CD4-positive, alpha-beta T cell treated with Interleukin-21 for 1 hour (primary cell): ENCODE measurements around the gene PC.

Source experiments
- DNase-seq: peaks from one replicate; pipeline ENCODE4 v3.0.0-alpha.2; 2020

Gene PC

DNA sequence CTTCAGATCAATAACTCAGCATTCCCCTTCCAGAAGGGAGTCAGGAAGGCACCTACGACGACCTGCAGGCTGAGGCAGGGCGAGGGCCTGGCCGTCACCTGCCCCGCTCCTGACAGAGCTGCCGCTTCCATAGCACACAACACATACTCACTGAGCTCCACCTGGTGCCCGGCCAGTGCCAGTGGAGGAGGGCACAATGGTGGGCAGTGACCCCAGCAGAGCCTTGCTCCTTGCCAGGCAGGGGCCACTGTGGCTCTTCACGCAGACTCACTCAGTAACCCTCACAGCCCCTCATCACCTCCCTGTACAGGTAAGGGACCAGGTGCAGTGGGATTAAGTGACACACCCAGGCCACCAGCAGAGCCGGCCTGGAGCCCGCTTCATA lies 76.7 kb downstream of the PC start:
- DNase-seq = no peak

DNA sequence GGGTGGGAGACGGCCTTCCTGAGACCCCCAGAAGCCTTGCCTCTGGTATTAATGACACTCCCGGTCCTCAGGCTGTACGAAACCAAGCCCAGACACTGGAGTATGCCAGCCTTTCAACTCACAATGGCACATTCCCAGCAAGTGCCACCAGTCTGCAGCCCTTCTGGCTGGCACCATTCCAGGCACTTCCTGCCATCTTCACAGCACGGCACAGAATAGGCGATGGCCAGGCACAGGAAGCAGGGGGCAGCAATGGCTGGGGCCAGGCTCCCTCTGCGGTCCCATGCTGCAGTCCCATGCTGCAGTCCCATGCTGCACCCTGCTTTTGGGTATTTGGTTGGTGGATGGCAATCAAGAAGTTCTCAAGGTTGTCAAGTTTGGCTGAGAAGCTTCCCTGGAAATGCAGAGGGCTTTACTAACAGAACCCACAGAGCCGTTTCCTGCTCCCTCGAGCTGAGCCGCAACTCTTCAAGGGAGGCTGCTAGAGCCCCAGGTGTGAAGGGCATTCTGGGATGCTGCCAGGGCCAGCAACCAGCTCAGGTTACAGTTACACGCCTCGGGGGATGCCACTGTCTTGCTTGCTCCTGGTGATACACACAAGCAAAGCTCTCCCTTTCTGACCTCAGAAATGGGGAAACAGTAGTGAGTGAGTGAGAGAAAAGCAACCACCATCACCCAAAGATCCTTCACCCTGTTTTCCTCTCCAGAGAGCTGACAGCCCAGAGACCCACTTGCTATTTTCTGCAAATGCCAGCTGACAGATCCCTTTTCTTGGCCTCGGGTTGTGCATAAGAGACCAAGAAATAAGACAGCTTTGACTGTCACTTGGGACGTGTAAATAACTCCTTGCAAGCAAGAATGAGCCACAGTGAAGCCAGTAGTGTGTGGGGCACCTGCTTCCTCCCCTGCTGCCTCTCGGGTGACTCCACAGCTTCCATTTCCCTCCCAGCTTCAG lies 77.4 kb downstream of the PC start:
- DNase-seq = no peak

DNA sequence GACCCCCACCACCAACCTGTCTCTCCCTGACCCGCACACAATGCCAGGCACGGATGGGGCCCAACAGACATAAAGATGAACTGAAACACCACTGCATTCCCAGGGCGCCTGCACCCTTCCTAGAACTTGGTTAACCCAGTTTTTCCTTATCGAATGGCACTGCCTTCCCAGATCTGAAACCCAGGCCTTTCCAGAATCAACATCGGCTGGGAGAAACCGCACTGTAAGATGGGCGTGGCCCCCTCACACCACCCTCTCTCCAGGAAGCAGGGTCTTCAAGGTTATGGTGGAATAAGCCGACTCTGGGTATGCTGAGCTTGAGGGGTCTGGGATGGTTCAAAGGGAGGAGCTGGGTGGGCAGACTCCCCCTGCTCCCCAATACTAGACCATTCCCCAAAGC lies 78.2 kb downstream of the PC start:
- DNase-seq = no peak

DNA sequence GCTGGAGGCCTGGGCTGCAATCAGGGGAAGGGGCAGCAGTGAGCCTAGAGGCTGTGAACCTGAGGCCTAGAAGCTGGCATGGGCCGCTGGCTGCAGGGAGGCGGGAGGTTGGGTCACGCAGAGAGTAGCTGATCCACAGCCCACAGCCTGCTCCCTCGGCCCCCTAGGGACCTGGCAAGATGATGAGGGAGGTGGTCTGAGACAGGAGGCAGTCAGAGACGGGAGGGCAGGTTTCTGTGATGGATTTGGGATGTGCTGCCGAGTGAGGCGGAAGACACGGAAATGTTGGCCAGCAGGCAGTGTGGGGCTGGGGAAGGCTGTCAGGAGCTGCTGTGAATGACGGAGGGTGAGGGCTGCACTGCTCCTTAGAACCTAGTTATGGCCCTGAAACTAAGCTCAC lies 78.6 kb downstream of the PC start:
- DNase-seq = no peak

DNA sequence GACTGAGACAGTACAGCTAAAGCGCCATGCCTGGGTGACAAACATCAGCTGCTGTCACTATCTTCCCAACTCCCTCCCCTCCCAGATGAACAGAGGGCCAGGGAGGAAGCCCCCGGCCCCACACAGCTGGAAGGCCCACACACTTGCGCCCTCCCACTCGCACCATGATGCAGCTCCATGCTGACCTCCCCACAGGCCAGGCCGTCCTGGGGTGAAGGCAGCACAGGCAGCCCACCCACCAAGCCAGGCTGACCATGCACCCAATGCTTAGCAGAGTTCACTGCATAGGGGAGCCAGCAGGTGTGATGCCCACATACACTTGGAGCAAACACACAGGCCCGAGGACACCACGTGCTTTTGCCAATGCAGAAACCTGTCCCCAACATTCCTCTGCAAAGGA lies 79.2 kb downstream of the PC start:
- DNase-seq = no peak

DNA sequence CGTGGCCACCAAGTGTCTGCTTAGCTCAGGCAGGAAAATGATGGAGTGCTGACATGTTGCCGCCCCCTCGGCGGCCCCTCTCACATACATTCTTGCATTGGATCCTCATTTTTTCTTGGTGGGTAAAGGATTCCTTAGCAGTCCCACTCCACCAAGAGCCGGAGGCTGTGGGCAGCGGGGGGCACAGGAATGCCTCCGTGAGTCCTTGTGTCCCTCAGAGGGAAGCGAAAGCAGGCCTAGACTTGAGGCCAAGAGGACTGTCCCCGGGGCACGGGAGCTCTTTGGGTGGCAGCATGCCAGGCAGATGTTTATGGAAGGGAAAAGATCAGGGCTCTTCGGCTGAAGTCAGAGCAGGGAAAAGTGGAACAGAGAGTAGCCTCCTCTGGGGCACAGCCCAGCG lies 79.7 kb downstream of the PC start:
- DNase-seq = no peak

DNA sequence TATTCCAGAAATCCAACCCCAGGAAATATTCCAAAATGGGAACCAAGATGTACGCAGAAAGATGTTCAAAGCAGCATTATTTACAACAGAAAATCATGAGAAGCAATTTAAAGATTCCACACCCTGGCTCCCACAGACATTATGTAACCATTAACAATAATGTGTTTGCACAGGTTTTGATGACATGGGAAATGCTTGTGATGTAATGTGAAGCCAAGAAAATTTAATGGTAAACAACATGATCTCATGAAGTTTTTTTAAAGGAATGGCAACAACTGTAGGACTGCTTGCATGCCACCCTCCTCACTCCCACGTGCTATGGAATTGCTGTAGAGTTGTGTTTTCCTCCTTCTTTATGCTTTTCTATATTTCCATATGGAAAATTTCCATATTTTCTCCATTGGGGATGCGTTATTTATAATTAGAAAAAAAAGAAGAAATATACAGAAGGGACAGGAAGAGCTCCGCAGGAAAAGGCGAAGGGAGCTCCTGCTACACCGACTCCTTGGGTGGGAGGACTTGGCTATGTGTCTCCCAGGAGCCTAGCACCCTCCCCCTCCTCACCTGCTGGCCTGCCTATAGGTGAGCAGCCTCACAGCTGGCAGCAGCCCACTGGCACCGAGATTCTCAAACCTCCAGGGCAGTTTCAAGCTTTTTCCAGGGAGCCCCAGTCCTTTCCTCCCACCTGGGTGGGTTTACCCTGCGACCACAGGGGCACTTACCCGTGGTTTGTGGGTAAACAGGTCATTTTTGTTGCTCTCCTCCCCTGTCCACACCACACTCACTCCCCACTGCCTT lies 80.4 kb downstream of the PC start:
- DNase-seq = no peak

DNA sequence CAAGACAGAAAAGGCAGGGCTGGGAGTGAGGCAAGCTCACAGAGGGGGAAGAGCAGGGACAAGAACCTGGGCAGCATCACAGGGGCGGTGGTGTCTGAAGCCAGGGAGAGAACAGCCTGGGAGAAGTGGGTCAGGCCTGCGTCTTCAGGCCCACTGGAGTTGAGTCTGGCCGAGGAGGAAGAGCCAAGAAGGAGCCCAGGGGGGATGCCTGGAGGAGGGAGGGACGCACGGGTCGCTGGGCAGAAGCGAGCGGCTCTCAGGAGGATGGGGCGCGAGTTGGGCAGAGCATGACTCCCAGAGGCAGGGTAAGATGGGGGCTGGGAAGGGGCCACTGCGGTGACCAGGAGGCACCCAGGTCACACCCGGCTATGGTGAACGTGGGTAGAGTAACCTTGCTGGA lies 82.8 kb downstream of the PC start:
- DNase-seq = no peak

DNA sequence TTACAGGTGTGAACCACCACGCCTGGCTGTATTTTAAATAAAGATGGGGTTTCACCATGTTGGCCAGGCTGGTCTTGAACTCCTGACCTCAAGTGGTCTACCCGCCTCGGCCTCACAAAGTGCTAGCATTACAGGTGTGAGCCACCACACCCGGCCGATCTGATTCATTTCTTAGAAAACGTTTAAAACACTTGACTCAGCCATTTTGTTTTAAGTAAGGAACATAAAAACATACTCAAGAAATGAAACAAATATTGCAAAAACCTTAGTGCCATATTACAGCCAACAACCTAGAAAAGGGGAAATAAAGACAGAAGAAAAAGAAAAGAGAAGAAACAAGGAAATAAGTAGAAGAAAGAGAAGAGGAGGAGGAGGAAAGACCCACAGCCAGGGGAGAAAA lies 84.0 kb downstream of the PC start:
- no peak for DNase-seq

DNA sequence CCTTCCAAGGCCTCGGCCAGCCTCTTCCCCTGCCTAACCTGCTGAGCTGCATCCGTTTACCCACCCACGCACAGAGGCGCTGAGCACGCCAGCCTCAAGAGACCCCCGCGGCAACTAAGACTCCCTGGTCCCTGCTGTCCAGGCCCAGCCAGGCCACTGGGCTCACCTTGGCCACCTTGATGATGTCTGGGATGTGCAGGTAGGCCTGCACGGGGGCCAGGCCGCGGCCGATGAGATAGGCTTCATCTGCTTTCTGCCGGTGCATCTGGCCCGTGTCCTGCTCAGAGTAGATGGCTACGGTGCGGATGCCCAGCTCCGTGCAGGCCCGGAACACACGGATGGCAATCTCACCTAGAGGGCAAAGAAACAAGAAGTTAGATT lies 86.7 kb downstream of the PC start:
- DNase-seq = no peak

DNA sequence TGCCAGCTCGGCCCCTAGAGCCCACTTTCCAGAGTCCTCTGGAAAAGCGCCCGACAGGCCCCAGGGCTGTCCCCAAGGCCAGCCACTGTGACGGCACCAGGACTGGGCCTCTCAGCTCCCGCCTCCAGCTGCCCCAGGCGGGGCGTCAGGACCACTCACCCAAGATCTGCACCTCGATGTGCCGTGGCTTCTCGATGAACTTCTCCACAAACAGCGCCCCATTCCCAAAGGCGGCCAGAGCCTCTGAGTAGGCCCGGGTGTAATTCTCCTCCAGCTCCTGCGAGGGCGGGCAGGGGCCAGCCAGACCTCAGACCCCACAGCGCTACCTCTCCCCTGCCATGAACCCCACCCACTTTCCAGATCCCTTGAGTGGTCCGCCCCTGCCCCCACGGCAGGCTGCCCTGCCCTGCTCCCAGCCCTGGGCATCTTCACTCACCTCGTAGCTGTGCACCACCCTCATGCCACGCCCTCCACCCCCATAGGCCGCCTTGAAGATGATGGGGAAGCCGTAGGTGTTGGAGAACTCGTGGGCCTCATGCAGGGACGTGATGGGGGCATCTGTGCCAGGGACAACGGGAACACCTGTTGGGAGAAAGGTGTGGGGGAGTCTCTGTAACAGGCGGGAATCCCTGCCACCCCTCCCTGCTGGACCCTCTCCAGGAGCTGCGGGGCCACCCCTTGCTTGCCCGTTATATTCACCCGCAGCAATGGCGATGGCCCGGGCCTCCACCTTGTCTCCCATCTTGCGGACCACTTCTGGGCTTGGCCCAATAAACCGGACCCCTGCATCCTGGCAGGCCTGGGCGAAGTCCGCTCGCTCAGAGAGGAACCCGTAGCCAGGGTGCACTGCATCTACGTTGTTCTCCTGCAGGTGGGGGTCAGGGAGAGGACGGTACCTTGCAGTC lies 87.3 kb downstream of the PC start:
- no peak for DNase-seq

DNA sequence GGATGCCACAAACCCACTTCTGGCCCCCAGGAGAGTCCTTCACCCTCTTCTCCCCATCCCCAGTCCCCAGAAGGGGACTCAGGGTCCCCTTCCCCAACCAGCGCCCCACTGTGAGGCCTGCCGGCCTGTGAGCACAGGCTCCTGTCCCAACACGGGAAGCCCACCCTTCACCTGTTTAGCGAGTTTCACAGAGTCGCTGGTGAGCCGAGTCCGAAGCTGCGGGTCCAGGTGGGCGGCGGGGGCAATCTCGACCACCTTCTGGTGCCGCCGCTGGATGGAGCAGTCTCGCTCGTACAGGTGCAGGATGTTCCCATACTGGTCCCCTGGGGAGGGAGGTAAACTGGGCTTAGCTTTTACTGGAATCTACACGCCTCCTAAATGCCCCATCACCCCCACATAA lies 88.1 kb downstream of the PC start:
- DNase-seq = no peak

DNA sequence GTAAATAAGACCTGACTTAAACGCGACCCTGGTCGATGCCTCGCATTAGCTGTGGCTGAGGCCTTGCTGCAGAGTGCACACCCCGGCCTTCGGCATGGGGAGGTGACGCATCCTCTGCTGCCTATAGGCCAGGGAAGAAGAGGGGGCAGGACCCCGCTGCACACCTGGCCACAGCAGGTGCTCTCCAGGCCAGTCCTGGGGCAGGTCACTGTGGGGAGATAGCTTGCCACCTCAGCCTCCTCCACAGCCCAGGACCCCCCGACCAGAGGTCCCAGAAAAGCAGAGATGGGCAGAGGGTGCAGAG lies 88.7 kb downstream of the PC start:
- DNase-seq = no peak

DNA sequence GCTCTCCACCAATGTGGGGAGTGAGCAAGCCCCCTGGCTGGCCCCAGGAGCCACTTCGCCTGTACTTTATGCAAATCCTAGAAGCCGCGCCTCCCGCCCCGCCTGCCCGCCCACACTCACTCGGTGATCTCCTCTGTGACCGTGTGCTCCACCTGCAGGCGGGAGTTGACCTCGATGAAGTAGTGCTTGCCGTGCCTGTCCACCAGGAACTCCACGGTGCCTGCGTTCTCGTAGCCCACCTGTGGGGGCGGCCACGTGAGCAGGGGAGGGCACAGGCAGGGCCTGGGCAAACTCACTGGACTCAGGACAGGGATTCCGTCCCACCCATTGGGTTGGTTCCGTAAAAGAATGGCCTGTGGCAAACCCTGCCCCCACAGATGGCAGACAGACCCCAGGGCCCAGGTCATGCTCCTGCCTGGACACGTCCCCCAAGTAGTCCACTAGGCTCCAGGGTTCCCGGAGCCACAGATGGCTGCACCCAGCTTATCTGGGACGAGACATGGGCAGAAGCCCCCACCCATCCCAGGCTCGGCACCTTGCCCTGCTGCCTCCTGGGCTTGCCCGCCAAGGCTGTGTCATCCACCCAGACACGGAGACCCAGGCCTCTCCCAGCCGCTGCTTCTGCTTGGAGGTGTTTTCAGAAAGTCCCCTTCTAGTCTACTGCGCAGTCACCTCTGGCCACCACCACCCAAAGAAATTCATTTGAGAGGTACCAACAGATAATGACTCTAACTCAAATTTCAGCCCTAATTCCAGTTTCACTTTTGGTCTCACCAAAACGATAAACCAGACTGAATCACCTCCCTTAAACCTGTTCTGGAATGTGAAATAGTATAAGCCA lies 89.2 kb downstream of the PC start:
- peak; percentile 79 for DNase-seq

DNA sequence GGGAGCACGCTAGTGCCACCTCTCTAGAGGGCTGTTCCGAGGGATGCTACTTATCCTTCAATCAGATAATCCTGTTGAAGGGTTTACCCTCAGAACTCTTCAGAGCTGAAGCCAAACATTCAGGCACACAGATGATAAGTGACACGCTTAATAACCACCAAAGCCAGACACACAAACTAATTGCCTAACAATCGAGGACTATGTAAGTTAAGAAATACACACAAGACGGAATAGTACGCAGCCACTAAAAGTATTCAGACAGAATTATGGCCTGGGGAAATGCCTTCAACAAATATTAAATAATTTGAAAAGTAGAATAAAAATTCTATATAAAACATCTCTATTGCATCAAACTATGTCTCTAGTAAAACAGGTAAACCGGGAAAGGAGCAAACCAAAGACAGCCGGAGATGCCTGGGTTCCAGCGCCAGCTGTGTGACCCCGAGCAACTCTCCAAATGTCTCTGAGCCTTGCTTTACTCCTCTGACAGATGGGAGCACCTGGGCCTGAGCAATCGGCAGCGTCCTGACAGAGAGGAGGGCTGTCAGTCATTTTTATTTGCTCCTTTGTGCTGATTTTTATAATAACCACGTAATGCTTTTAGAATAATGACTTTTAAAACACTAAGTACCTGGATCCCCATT lies 90.0 kb downstream of the PC start:
- no peak for DNase-seq

DNA sequence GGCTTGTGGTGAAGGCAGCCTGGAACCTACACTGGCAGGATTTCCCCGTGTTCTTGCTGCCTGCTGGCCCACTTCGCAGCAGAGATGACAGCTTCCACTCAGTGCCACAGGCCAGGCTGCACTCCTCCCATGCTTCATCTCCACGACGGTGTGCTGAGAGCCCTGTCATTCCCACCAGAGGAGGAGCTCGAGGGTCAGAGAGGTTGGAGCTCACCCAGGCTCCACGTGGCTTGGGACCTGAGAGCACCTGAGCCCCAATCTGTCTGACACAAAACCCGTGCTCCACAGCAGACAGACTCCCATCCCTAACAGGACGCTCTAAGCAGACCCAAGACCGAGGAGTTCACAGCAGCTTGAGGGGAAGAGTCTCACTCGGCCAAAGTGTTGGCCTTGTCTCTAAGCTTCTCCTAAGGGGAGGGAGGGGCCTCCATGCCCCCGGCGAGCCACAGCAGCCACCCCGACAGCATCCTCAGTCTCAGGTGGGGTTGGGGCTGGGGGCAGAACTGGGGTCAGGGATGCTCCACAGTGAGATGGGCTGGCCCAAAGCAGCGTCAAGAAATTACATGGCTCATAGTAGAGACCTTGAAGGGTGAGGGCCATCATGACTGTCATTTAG lies 90.7 kb downstream of the PC start:
- no peak for DNase-seq

DNA sequence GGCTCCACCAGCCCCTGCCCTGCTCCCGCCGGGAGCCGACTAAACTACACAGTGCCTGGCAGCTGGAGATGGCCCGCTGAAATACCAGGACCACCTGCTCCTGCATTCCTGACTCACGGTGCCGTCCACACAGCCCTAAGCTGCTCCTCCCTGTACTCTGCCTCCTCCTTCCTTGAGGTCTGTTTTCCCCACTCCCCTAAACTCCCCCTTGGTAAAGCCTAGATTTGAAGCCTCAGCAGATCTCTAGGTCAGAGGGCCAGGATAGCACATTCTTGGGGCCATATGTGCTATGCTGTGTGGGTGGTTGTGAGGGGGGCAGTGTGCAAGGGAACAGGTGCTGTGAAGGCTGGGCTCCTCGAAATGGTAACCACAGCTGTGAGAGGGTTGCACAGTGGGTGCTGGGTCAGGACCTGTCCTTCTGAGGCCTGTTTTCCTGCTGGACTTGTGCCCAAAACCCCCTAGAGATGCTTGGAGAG lies 91.6 kb downstream of the PC start:
- DNase-seq = no peak

DNA sequence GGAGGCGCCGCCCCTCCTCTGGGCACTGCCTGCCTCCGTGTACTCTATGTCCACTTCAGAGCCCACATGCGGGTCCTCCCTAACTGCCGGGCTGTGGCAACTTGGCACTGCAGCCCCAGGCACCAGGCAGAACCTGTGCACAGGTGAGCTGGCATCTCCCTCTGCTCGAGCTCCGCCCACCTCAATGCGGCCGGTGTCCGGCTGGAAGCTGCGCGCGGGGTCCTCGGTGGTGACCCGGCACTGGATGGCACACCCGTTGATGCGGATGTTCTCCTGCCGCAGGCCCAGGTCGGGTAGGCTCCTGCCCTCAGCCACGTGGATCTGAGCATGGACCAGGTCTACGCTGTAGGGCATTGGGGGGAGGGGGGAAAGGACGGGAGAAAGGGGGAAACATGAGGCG lies 92.2 kb downstream of the PC start:
- no peak for DNase-seq

DNA sequence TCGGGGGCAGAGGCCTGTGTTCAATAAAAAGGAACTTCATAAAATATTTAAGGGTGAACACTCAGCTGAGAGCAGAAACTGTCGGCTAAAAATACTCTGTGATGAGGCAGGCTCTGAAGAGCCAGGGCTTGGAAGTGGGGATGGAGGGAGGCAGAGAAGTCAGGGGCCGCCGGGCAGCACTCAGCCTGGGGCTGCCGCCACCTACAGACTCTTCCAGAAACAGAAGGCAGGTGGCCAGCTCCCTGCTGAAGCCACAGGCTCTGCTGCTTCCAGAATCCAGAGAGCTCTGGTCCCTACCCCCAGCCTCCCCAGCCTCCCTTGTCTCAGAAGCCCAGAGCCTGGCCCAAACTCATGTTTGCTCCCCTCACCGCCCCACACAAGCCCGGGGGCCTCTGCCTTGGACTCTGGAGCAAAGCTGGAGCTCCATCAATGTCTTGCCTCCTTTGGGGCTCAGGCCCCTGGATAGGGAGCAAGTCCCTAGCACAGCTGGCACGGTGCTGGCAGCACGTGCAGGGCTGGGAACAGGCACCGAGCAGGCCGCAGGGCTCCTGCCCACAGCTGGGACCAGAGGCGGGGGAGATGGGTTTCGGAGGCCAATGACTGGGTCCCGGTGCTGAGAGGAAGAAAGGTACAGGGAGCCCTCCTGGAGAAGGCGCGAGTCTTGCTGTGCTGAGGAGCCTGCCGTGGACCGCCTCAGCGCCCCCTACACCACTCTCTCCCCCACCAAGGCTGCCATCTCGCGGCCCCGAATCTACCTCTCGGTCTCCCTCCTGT lies 93.1 kb downstream of the PC start:
- DNase-seq = no peak

DNA sequence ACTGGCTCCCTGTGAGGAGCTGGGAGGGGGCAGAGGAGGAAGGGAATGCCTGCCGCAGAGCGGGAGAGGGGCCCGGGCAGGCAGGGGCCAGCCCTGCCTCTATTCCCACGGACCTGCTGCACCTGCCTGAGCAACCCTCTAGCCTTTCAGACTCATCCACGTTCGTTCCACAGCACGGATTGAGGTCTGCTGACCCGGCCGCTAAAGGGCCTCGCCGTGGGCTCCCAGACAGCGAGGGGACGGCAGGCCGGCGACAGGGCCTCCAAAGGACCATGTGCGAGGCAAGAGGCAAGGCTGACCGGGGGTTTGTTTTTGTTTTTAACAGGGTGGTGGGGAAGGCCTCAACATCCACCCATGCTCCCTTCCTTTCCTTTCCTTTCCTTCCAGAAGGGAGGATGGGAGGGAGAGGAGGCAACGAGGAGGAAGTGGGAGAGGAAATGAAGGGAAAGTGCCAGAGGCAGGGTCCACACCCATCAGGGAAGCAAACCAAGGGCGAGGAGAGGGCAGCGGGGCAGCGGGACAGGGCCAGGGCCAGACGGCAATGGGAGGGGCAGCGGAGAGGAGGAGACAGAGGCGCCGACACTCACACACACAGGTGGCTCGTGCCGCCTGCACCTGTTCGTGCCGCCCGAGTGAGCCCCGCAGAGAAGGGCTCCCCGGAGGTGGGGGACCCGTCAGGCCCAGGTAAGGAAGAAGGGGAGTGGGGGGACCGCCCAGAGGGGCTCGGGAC lies 93.8 kb downstream of the PC start:
- no peak for DNase-seq
